CD8-positive, alpha-beta memory T cell (primary cell): ENCODE measurements around the gene TRAPPC2. TPM values are rescaled to one million over a fixed set of nuclear protein-coding genes. Genes with fewer than 3 reads are reported as not detected.
"Not testable (repeated sequence)": the region's sequence is repeated elsewhere in the genome, so short reads cannot be mapped to it uniquely, and the experiment has no call there.

ENCODE experiments used
- CTCF ChIA-PET: fragments of 350-600 bp; sonication (Branson Sonifier 250); formaldehyde crosslinking; loops from one replicate; lab custom pipeline; 2021; ENCODE audit warnings: antibody characterized with exemption; lab: Charles Lee
- POLR2A ChIA-PET: fragments of 350-600 bp; sonication (Branson Sonifier 250); formaldehyde crosslinking; loops from one replicate; lab custom pipeline; 2021; ENCODE audit warnings: antibody characterized with exemption; lab: Charles Lee
- DNase-seq, 5 donors: peaks; one replicate each; pipeline versions ENCODE4 v3.0.0 to v3.0.0-alpha.2; 2020 to 2022; ENCODE audit warnings: mixed read lengths in 1 of 5
- H3K27ac ChIP-seq: one replicate; pipeline ENCODE4 v1.7.0; 2013; ENCODE audit warnings: low read depth, mild to moderate bottlenecking, low read length, moderate library complexity
- H3K27me3 ChIP-seq: 2 replicates; pipeline ENCODE4 v1.7.0; 2013; ENCODE audit warnings: low read length, mild to moderate bottlenecking; ENCODE audit not compliant: insufficient read depth, poor library complexity, severe bottlenecking
- H3K36me3 ChIP-seq: 2 replicates; pipeline ENCODE4 v1.7.0; 2013; ENCODE audit warnings: mild to moderate bottlenecking, low read length, moderate library complexity; ENCODE audit not compliant: insufficient read depth
- H3K4me1 ChIP-seq: 2 replicates; pipeline ENCODE4 v1.7.0; 2013; ENCODE audit warnings: mild to moderate bottlenecking, low read length, moderate library complexity; ENCODE audit not compliant: insufficient read depth
- H3K4me3 ChIP-seq: 2 replicates; pipeline ENCODE4 v1.7.0; 2013; ENCODE audit warnings: mild to moderate bottlenecking, low read length
- H3K9me3 ChIP-seq: 2 replicates; pipeline ENCODE4 v1.7.0; 2013; ENCODE audit warnings: mild to moderate bottlenecking, low read length
- H3K27ac Mint-ChIP-seq, 8 donors: one replicate each; pipeline ENCODE4 v1.8.0; 2020 to 2021; ENCODE audit warnings: mixed read lengths in 8 of 8, mild to moderate bottlenecking in 6 of 8, inconsistent platforms in 3 of 8, moderate library complexity in 3 of 8
- H3K27me3 Mint-ChIP-seq, 2 donors: one replicate each; pipeline ENCODE4 v1.8.0; 2020 to 2021; ENCODE audit warnings: mixed read lengths in 2 of 2, mild to moderate bottlenecking in 1 of 2, moderate library complexity in 1 of 2
- H3K36me3 Mint-ChIP-seq, 3 donors: one replicate each; pipeline ENCODE4 v1.8.0; 2020 to 2021; ENCODE audit warnings: mixed read lengths in 3 of 3, inconsistent platforms in 1 of 3, mild to moderate bottlenecking in 1 of 3
- H3K4me1 Mint-ChIP-seq, 3 donors: one replicate each; pipeline ENCODE4 v1.8.0; 2020 to 2021; ENCODE audit warnings: mixed read lengths in 3 of 3, inconsistent platforms in 1 of 3, mild to moderate bottlenecking in 1 of 3
- H3K4me3 Mint-ChIP-seq, 7 donors: one replicate each; pipeline ENCODE4 v1.8.0; 2020 to 2021; ENCODE audit warnings: mixed read lengths in 7 of 7, mild to moderate bottlenecking in 6 of 7, moderate library complexity in 4 of 7, inconsistent platforms in 2 of 7
- H3K9me3 Mint-ChIP-seq, 5 donors: one replicate each; pipeline ENCODE4 v1.8.0; 2020 to 2022; ENCODE audit warnings: mixed read lengths in 5 of 5, mild to moderate bottlenecking in 3 of 5, moderate library complexity in 2 of 5, inconsistent platforms in 1 of 5
- polyA plus RNA-seq: library from polyadenylated mRNA; unstranded; fragments of 300-500 nt; fragmentation: Illumina TruSeq; gene quantifications from one replicate; pipeline ENCODE4 v1.2.3, GENCODE V29; 2021
- total RNA-seq, 2 experiments: library from RNA; stranded (reverse); gene quantifications; one replicate each; pipeline ENCODE4 v1.2.3, GENCODE V29; 2021

Gene TRAPPC2
- total and polyA plus RNA-seq, 3 experiments from 2014 or later = 18.7 to 50.6 (median 19.0) TPM

GRCh38 chrX:13747836-13748235, 13.4 kb upstream of the TRAPPC2 start:
- Histone ChIP-seq H3K4me1 (peaks cover 11% of the 10 kb centered on the region), H3K27me3 (no peaks in the 10 kb centered on the region), H3K36me3 (peaks cover 5% of the 10 kb centered on the region), H3K9me3 (no peaks in the 10 kb centered on the region), H3K27ac (no peak overlapping the region), H3K4me3 (no peak overlapping the region)
- Mint-ChIP-seq H3K36me3 (peaks cover 0 to 81% (median 21%) of the 10 kb centered on the region in 3 donors), H3K27ac (peak overlapping the region in 7 of 8 donors; percentile 9 to 82 (median 72)), H3K4me3 (no peak overlapping the region), H3K27me3 (peaks cover 0 to 1% of the 10 kb centered on the region in 2 donors), H3K9me3 (no peaks in the 10 kb centered on the region), H3K4me1 (peaks cover 21 to 64% (median 40%) of the 10 kb centered on the region in 3 donors)
- peak in 4 of 5 donors; percentile 10 to 54 (median 28) for DNase-seq
- CTCF ChIA-PET = interaction anchor here (0.8 to 1.7 kb wide), 5 partner anchors 10 to 91 kb away, joined by 3 to 6 read pairs (median 4); partner anchors contain the start of gene RAB9A
- POLR2A ChIA-PET = no interaction called here

- H3K4me3 ChIP-seq = no peak overlapping the region
- peak; percentile 20 to 63 (median 42) for DNase-seq
- peaks cover 26 to 58% (median 41%) of the 10 kb centered on the region in 3 donors for H3K4me1 Mint-ChIP-seq
These were observed 8.2 kb upstream of the TRAPPC2 start for GRCh38 chrX:13742397-13743176.

GRCh38 chrX:13741695-13742094, 7.3 kb upstream of the TRAPPC2 start:
- Mint-ChIP-seq H3K4me1 (peaks cover 30 to 58% (median 50%) of the 10 kb centered on the region in 3 donors), H3K27me3 (peaks cover 0 to 7% of the 10 kb centered on the region in 2 donors), H3K4me3 (peak overlapping the region in 3 of 7 donors; percentile 42 to 82 (median 44)), H3K9me3 (no peaks in the 10 kb centered on the region), H3K27ac (peak overlapping the region; percentile 94 to 98 (median 96)), H3K36me3 (peaks cover 4 to 55% (median 20%) of the 10 kb centered on the region in 3 donors)
- Histone ChIP-seq H3K27me3 (no peaks in the 10 kb centered on the region), H3K36me3 (no peaks in the 10 kb centered on the region), H3K4me1 (peaks cover 22% of the 10 kb centered on the region), H3K9me3 (no peaks in the 10 kb centered on the region), H3K27ac (no peak overlapping the region), H3K4me3 (no peak overlapping the region)
- POLR2A ChIA-PET = no interaction called here
- no peak for DNase-seq
- CTCF ChIA-PET = interaction anchor here (1.2 kb wide), 1 partner anchor 18 kb away, joined by 3 read pairs; no protein-coding TSS in a partner anchor

More at GRCh38 chrX:13742397-13743176, 8.2 kb upstream of the TRAPPC2 start:
- peak overlapping the region; percentile 94 to 98 (median 96) for H3K27ac Mint-ChIP-seq
- peaks cover 0 to 7% of the 10 kb centered on the region in 2 donors for H3K27me3 Mint-ChIP-seq
- H3K9me3 ChIP-seq = no peaks in the 10 kb centered on the region
- peak overlapping the region; percentile 47 for H3K27ac ChIP-seq
- peaks cover 4 to 58% (median 16%) of the 10 kb centered on the region in 3 donors for H3K36me3 Mint-ChIP-seq
- H3K9me3 Mint-ChIP-seq = no peaks in the 10 kb centered on the region
- no peaks in the 10 kb centered on the region for H3K27me3 ChIP-seq
- H3K4me3 Mint-ChIP-seq = peak overlapping the region; percentile 48 to 84 (median 82)
- no peaks in the 10 kb centered on the region for H3K36me3 ChIP-seq
- CTCF ChIA-PET = interaction anchor here (1.1 to 1.2 kb wide), 2 partner anchors 9 to 19 kb away, joined by 3 read pairs; partner anchors contain the start of gene TRAPPC2
- POLR2A ChIA-PET = interaction anchor here (1.2 kb wide), 1 partner anchor 8 kb away, joined by 3 read pairs; the partner anchor contains the start of genes OFD1 and TRAPPC2
- peaks cover 17% of the 10 kb centered on the region for H3K4me1 ChIP-seq

- POLR2A ChIA-PET = interaction anchor here (2.3 to 2.5 kb wide), 2 partner anchors 8 to 14 kb away, joined by 15 to 23 read pairs; no protein-coding TSS in a partner anchor
- H3K36me3 Mint-ChIP-seq = peaks cover 16 to 57% (median 21%) of the 10 kb centered on the region in 3 donors
- CTCF ChIA-PET = interaction anchor here (1.1 to 2.8 kb wide), 3 partner anchors 8 to 15 kb away, joined by 3 to 13 read pairs (median 5); no protein-coding TSS in a partner anchor
These were observed 914 bp downstream of the TRAPPC2 start for GRCh38 chrX:13733506-13733905.

GRCh38 chrX:13732246-13733067, 2.0 kb downstream of the TRAPPC2 start:
- ChIA-PET CTCF (interaction anchor here (2.8 kb wide), 1 partner anchor 7 kb away, joined by 13 read pairs; no protein-coding TSS in a partner anchor), POLR2A (interaction anchor here (1.2 kb wide), 1 partner anchor 45 kb away, joined by 4 read pairs; no protein-coding TSS in a partner anchor)
- Histone ChIP-seq H3K9me3 (no peaks in the 10 kb centered on the region), H3K4me1 (peaks cover 25% of the 10 kb centered on the region), H3K27ac (no peak overlapping the region), H3K4me3 (no peak overlapping the region), H3K36me3 (no peaks in the 10 kb centered on the region), H3K27me3 (no peaks in the 10 kb centered on the region)
- DNase-seq = no peak
- peak overlapping the region; percentile 23 to 99 (median 95) for H3K4me3 Mint-ChIP-seq
- H3K36me3 Mint-ChIP-seq = peaks cover 17 to 63% (median 27%) of the 10 kb centered on the region in 3 donors
- peak overlapping the region; percentile 29 to 99 (median 98) for H3K27ac Mint-ChIP-seq
- peaks cover 0 to 8% (median 3%) of the 10 kb centered on the region in 5 donors for H3K9me3 Mint-ChIP-seq
- peaks cover 0 to under 1% of the 10 kb centered on the region in 2 donors for H3K27me3 Mint-ChIP-seq
- H3K4me1 Mint-ChIP-seq = peaks cover 73 to 81% (median 74%) of the 10 kb centered on the region in 3 donors

More at GRCh38 chrX:13733506-13733905, 914 bp downstream of the TRAPPC2 start:
- H3K27ac ChIP-seq = peak overlapping the region; percentile 93
- H3K4me3 Mint-ChIP-seq = peak overlapping the region; percentile 94 to 99 (median 98)
- H3K9me3 Mint-ChIP-seq = peaks cover 0 to 4% (median 0%) of the 10 kb centered on the region in 5 donors
- no peaks in the 10 kb centered on the region for H3K27me3 Mint-ChIP-seq
- peak overlapping the region; percentile 86 for H3K4me3 ChIP-seq
- no peaks in the 10 kb centered on the region for H3K9me3 ChIP-seq
- peaks cover 34% of the 10 kb centered on the region for H3K4me1 ChIP-seq
- H3K27ac Mint-ChIP-seq = peak overlapping the region; percentile 98 to 99 (median 99)
- H3K36me3 ChIP-seq = no peaks in the 10 kb centered on the region
- peaks cover 67 to 81% (median 70%) of the 10 kb centered on the region in 3 donors for H3K4me1 Mint-ChIP-seq
- DNase-seq = no peak
- no peaks in the 10 kb centered on the region for H3K27me3 ChIP-seq

GRCh38 chrX:13730523-13730922, 3.9 kb downstream of the TRAPPC2 start:
- H3K4me1 ChIP-seq = peaks cover 13% of the 10 kb centered on the region
- Mint-ChIP-seq H3K9me3 (peaks cover 0 to 20% (median 9%) of the 10 kb centered on the region in 5 donors), H3K27ac (peak overlapping the region in 4 of 8 donors; percentile 2 to 98 (median 31)), H3K4me1 (peaks cover 77 to 81% (median 79%) of the 10 kb centered on the region in 3 donors), H3K36me3 (peaks cover 16 to 64% (median 46%) of the 10 kb centered on the region in 3 donors), H3K4me3 (peak overlapping the region in 1 of 7 donors; percentile 18)
- DNase-seq, H3K27me3 ChIP-seq, H3K27me3 Mint-ChIP-seq, H3K9me3 ChIP-seq, POLR2A ChIA-PET, CTCF ChIA-PET, H3K36me3 ChIP-seq, H3K27ac ChIP-seq, H3K4me3 ChIP-seq: not testable (repeated sequence)

GRCh38 chrX:13726583-13726982, 7.8 kb downstream of the TRAPPC2 start:
- peak overlapping the region; percentile 70 to 98 (median 90) for H3K27ac Mint-ChIP-seq
- H3K27ac ChIP-seq, H3K4me1 ChIP-seq, CTCF ChIA-PET, H3K36me3 ChIP-seq, H3K4me3 ChIP-seq, H3K27me3 ChIP-seq, DNase-seq, H3K27me3 Mint-ChIP-seq, H3K9me3 ChIP-seq: not testable (repeated sequence)
- H3K4me3 Mint-ChIP-seq = peak overlapping the region in 4 of 7 donors; percentile 2 to 70 (median 33)
- H3K4me1 Mint-ChIP-seq = peaks cover 73 to 87% (median 81%) of the 10 kb centered on the region in 3 donors
- POLR2A ChIA-PET = interaction anchor here (2.9 kb wide), 1 partner anchor 8 kb away, joined by 23 read pairs; the partner anchor contains the start of genes OFD1 and TRAPPC2
- peaks cover 0 to 20% (median 9%) of the 10 kb centered on the region in 5 donors for H3K9me3 Mint-ChIP-seq
- H3K36me3 Mint-ChIP-seq = peaks cover 19 to 61% (median 51%) of the 10 kb centered on the region in 3 donors
